Measurements from ENCODE around the gene LETM1. TPM values are rescaled to one million over a fixed set of nuclear protein-coding genes. Genes with fewer than 3 reads are reported as not detected.
A peak's percentile ranks its signal among the peaks of the same experiment; 100 is the strongest.

LETM1 gene
- total and polyA plus RNA-seq, 2 of the 13 experiments (the other 11 are each of a cell fraction or from before 2014, with no cell fraction given), result 9.7 to 41.6 TPM

- no peak for TF ChIP-seq GRHL1 (CRISPR knock-in tag; conservative IDR thresholded peaks at IDR 0.05)
- TF ChIP-seq KDM5A (IDR thresholded peaks at IDR 0.05; ENCODE audit: borderline replicate concordance, low read length), result no peak
- no peak for TF ChIP-seq PBX3 (CRISPR knock-in tag; IDR thresholded peaks at IDR 0.05; ENCODE audit: borderline replicate concordance)
- peak; percentile 34; the same call in 1 of the 2 replicates for TF ChIP-seq PATZ1 (CRISPR knock-in tag; IDR thresholded peaks at IDR 0.05)
- TF ChIP-seq ZNF780A (CRISPR knock-in tag; IDR thresholded peaks at IDR 0.05), result no peak
- 0 out of 2 replicates have a peak, but pooled peaks have one; percentile 47 for TF ChIP-seq ZNF749 (CRISPR knock-in tag; IDR thresholded peaks at IDR 0.05; ENCODE audit: borderline replicate concordance)
- no peak for TF ChIP-seq ZNF883 (CRISPR knock-in tag; IDR thresholded peaks at IDR 0.05; ENCODE audit: not compliant biosample characterization)
- TF ChIP-seq MZF1 (CRISPR knock-in tag; IDR thresholded peaks at IDR 0.05; ENCODE audit: borderline replicate concordance), result no peak
- TF ChIP-seq ZFP90 (CRISPR knock-in tag; IDR thresholded peaks at IDR 0.05; ENCODE audit: borderline replicate concordance), result peak; percentile 45; the same call in 1 of the 2 replicates
- TF ChIP-seq ZNF180 (CRISPR knock-in tag; IDR thresholded peaks at IDR 0.05; ENCODE audit: borderline replicate concordance, low read depth), result no peak
- TF ChIP-seq NFIC (IDR thresholded peaks at IDR 0.05; ENCODE audit: low read length), result no peak
- no peak for TF ChIP-seq MBD4 (IDR thresholded peaks at IDR 0.05; ENCODE audit: borderline replicate concordance, low read length)
- 0 out of 2 replicates have a peak, but pooled peaks have one; percentile 11 for TF ChIP-seq RNF2 (conservative IDR thresholded peaks at IDR 0.05; ENCODE audit: low read depth)
- TF ChIP-seq ZNF224 (CRISPR knock-in tag; IDR thresholded peaks at IDR 0.05), result 0 out of 2 replicates have a peak, but pooled peaks have one; percentile 60
- TF ChIP-seq POGK (CRISPR knock-in tag; conservative IDR thresholded peaks at IDR 0.05), result no peak; the same call in 1 of the 2 replicates
- 0 out of 2 replicates have a peak, but pooled peaks have one; percentile 62 for TF ChIP-seq ZNF251 (CRISPR knock-in tag; IDR thresholded peaks at IDR 0.05)
- peak; percentile 74; the same call in 1 of the 2 replicates for TF ChIP-seq UBTF (CRISPR knock-in tag; IDR thresholded peaks at IDR 0.05)
- 0 out of 2 replicates have a peak, but pooled peaks have one; percentile 3 for TF ChIP-seq RELA (CRISPR knock-in tag; IDR thresholded peaks at IDR 0.05)
Observed at GRCh38 chr4:1792832-1793495, 63.0 kb downstream of the LETM1 start, which contains the start of gene FGFR3 (continued).
